ENCODE results near the gene CD8A.

GRCh38 chr2:86760371-86760770, 30.3 kb downstream of the CD8A start:
- no peak for TF ChIP-seq CTCF (IDR thresholded peaks at IDR 0.05; ENCODE audit: insufficient read depth, low read length)
- no peak for TF ChIP-seq POLR2AphosphoS5 (IDR thresholded peaks at IDR 0.05; ENCODE audit: low read depth)
- TF ChIP-seq REST (IDR thresholded peaks at IDR 0.05; ENCODE audit: insufficient replicate concordance, low read depth), result no peak

All from HL-60 (cell line).